NCI-H345 (cell line): Measurements from ENCODE around the gene ULBP2.
"Not testable (repeated sequence)": the region's sequence is repeated elsewhere in the genome, so short reads cannot be mapped to it uniquely, and the experiment has no call there.

Experiments
- DNase-seq: peaks from one replicate; lab custom pipeline; 2025; lab: John Stamatoyannopoulos, UW

Gene ULBP2

GRCh38 chr6:149951626-149952025 lies 9.8 kb downstream of the ULBP2 start:
- DNase-seq, result no peak

- DNase-seq, result not testable (repeated sequence)
Observed at GRCh38 chr6:149953390-149953789, 11.6 kb downstream of the ULBP2 start.

- not testable (repeated sequence) for DNase-seq
Observed at GRCh38 chr6:149953934-149954327, 12.1 kb downstream of the ULBP2 start.

GRCh38 chr6:149954328-149954983 lies 12.6 kb downstream of the ULBP2 start:
- DNase-seq, result not testable (repeated sequence)

- DNase-seq, result not testable (repeated sequence)
Observed at GRCh38 chr6:149954984-149955653, 13.3 kb downstream of the ULBP2 start.

GRCh38 chr6:149955654-149956317 lies 14.0 kb downstream of the ULBP2 start:
- DNase-seq, result not testable (repeated sequence)

- not testable (repeated sequence) for DNase-seq
Observed at GRCh38 chr6:149958124-149958523, 16.3 kb downstream of the ULBP2 start.

- not testable (repeated sequence) for DNase-seq
Observed at GRCh38 chr6:149959806-149960205, 18.0 kb downstream of the ULBP2 start.

GRCh38 chr6:149960488-149960887 lies 18.7 kb downstream of the ULBP2 start:
- no peak for DNase-seq

- peak; percentile 7 for DNase-seq
Observed at GRCh38 chr6:149961728-149962425, 20.1 kb downstream of the ULBP2 start.

GRCh38 chr6:149962461-149963211 lies 20.8 kb downstream of the ULBP2 start:
- no peak for DNase-seq

GRCh38 chr6:149963212-149963461 lies 21.3 kb downstream of the ULBP2 start:
- DNase-seq, result peak; percentile 72

GRCh38 chr6:149963462-149964307 lies 21.9 kb downstream of the ULBP2 start, which contains the start of gene ULBP1:
Gene ULBP1, plus strand, starts transcription at chr6:149963943. Its CDS starts 107 bp downstream, at chr6:149964050.
- peak; percentile 85 for DNase-seq

- no peak for DNase-seq
Observed at GRCh38 chr6:149964308-149965193, 22.7 kb downstream of the ULBP2 start.

GRCh38 chr6:149965194-149966020 lies 23.6 kb downstream of the ULBP2 start:
- no peak for DNase-seq

- not testable (repeated sequence) for DNase-seq
Observed at GRCh38 chr6:149966319-149966718, 24.5 kb downstream of the ULBP2 start.

GRCh38 chr6:149967591-149967990 lies 25.8 kb downstream of the ULBP2 start:
- DNase-seq, result no peak

GRCh38 chr6:149967999-149968398 lies 26.2 kb downstream of the ULBP2 start:
- not testable (repeated sequence) for DNase-seq

- DNase-seq, result not testable (repeated sequence)
Observed at GRCh38 chr6:149968909-149969308, 27.1 kb downstream of the ULBP2 start.
